ENCODE results near the gene TMC7.

Gene TMC7

DNA sequence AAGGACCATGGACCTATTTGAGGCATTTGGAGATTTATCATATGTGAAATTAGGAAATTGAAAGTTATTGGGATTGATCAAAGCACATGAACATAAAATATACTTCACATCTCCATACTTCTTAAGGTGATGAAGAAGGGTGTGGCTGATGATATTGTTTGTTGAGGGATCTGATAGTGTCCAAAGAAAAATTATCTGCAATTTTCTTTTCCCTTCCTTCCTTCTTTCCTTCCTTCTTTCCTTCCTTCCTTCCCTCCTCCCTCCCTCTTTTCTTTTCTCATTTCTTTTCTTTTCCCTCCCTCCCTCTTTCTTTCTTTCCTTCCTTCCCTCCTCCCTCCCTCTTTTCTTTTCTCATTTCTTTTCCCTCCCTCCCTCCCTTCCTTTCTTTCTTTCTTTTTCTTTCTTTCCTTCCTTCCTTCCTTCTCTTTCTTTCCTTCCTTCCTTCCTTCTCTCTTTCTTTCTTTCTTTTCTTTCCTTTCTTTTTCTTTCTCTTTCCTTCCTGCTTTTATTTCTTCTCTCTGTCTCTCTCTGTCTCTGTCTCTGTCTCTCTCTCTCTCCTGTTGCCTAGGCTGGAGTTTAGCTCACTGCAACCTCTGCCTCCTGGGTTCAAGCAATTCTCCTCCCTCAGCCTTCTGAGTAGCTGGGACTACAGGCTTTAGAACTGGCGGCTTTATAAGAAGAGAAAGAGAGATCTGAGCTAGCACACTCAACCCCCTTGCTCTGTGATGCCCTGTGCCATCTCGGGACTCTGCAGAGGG lies 109.1 kb downstream of the TMC7 start:
- no peak for DNase-seq

DNA sequence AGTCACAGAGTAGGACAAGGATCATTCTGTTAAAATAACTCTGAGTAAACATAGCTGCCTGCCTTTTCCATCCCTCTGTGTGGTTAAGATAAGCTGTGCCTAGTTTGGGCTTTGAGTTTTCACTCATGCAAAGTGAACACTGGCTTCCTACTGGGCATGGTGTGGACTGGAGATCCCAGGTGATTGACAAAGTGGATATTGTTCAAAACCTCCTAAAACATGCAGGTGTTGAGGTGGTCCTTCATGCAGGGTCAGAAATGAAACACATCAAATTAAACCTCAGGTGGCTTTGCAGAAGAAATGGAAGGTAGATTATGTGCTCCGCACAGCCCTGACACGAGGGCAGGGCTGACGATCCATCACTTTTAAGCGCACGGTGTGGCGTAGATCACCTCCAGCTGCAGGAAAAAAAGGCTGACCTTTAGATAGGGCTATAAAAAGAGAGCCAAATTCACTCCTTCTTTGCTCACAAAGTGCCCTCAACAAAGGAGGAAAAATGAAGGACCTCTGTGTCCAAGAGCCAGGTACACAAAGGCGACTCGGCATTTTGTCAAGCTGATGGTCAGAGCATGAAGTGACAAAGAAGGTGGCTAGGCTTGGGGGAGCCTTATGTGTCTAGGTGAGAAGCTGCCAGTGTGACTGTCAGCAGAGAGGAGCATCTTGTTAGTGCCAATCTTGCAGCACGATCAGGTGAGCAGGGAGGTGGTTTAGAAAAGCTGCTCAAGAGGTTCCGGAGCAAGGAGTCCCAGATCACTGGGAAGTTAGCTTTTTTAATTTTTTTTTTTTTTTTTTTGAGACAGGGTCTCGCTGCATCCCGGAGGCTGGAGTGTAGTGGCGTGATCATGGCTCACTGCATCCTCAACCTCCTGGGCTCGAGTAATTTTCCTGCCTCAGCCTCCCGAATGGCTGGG lies 110.2 kb downstream of the TMC7 start:
- no peak for DNase-seq

DNA sequence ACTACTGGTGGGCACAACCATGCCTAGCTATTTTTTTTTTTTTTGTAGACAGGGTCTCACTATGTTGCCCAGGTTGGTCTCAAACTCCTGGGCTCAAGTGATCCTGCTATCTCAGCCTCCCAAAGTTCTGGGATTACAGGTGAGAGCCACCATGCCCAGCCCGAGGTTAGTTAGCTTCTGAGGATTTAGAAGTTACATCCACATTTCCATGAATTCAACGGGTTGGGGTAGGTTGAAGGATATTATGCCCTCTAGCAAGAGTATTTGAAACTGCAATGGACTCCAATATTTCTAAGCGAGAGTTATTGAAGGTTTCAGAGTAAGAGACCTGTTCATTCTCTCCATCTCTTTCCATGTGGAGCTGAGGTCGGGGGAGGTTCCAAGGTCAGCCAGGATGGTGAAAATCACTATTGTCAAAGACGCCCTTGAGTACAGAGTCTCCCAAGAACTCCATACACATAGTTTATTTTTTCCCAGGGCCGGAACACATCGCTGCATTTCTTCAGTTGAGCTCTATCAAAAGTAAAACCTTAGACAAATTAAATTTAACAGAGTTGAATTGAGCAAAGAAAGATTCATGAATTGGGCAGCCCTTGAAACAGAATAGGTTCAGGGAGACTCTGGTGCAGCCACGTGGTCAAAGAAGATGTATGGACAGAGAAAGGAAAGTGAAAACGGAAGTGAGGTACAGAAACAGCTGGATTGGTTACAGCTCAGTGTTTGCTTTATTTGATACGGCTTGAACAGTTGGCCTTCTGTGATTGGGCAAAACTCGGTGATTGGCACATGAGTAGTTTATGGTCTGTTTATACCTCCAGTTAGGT lies 111.0 kb downstream of the TMC7 start:
- no peak for DNase-seq

GRCh38 chr16:19095654-19096053 lies 111.9 kb downstream of the TMC7 start:
- no peak for DNase-seq

- no peak for DNase-seq
These were observed 114.4 kb downstream of the TMC7 start for GRCh38 chr16:19098173-19098572.

GRCh38 chr16:19102187-19102872 lies 118.6 kb downstream of the TMC7 start:
- DNase-seq = no peak

DNA sequence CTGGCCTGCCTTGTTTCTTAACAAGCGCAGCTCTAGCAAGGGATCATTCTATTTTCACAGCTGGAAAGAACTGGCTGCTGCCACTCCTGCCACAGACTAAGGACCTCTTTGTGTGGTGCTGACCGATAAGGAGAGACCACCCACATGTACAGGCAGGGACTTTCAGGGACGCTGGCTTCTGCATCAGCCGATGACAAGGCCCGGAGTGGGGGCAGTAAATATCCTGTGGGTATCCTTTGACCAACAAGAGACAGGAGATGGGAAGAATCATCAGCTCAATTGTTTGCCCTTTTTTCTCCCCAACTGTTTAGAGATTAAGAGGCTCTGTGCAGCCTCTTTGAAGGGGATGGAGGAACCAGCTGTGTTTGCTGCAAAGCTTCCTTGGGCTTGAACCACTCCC lies 120.9 kb downstream of the TMC7 start:
- no peak for DNase-seq

- no peak for DNase-seq
These were observed 121.4 kb downstream of the TMC7 start for GRCh38 chr16:19105131-19105530.

GRCh38 chr16:19105891-19106624 lies 122.3 kb downstream of the TMC7 start:
- no peak for DNase-seq

GRCh38 chr16:19106625-19107020 lies 122.9 kb downstream of the TMC7 start:
- no peak for DNase-seq

DNA sequence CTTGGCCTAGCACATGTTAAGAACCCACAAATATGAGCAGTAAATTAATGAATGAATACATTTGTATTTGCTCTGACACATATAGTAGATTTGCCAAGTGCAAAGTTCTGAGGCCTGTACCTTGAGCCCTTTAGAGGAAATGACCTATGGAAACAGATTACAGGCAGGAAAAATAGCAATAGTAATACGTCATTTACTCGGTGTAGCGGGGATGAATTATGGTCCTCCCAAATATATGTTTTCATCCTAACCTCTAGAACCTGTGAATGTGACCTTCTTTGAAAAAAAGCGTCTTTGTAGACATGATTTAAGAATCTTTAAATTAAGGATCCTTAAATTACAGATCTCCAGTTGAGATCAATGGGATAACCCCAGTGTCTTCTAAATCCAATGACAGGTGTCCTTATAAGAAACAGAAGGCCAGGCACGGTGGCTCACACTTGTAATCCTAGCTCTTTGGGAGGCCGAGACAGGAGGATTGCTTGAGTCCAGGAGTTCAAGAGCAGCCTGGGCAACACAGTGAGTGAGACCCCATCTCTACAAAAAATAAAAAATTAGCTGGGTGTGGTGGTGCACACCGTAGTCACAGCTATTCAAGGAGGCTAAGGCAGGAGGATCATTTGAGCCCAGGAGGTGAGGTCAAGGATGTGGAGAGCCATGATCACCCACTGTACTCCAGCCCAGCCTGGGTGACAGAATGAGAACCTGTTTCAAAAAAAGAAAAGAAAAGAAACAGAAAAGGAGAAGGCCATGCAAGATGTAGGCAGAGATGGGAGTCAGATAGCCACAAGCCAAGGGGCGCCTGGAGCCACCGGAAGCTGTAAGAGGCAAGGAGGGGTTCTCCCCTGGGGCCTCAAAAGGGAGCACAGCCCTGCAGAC lies 124.9 kb downstream of the TMC7 start:
- DNase-seq = no peak

DNA sequence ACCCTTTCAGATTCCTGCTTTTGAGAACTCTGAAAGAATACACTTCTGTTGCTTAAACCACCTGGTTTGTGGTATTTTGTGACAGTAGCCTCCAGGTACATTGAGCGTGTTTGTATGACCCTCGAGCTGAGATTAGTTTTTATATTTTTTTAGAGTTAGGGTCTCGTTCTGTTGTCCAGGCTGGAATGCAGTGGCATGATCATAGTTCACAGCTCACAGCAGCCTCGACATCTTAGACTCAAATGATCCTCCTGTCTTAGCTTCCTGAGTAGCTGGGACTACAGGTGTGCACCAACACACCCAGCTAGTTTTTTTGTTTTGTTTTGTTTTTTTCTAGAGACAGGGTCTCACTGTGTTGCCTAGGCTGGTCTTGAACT lies 125.5 kb downstream of the TMC7 start:
- DNase-seq = no peak

DNA sequence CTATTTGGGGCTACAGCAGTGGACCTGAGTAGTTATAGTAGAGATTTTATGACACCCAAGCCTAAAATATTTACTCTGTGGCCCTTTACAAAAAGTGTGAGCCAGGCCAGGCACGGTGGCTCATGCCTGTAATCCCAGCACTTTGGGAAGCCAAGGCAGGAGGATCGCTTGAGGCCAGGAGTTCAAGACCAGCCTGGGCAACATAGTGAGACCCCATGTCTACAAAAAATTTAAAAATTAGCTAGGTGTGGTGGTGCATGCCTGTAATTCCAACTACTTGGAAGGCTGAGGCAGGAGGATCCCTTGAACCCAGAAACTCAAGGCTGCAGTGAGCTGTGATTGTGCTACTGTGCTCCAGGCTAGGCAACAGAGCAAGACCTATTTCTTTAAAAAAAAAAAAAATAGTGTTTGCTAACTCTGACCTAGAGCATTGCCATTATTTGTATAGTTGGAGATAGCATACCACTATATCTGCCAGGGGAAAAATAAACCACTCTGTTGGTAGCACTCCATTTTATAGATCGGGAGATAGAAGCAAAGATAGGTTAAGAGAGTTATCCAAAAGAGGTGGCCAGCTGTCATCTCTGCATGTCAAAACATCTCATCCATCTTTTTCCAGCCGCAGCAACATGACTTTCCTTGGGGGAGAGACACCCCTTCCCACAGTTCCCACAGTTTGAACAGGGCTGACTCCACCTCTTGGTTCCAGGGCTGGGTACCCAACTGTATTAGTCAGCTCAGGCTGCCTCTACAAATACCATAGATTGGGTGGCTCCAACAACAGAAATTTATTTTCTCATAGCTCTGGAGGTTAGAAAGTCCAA lies 127.0 kb downstream of the TMC7 start:
- DNase-seq = no peak

- no peak for DNase-seq
These were observed 128.3 kb downstream of the TMC7 start for GRCh38 chr16:19112099-19112407.

All from activated T-cell treated with anti-CD3 and anti-CD28 coated beads, Interleukin-2, amount 50 U/mL, for 1 hour (primary cell).